Trophoblast cell (in vitro differentiated cells and primary cell): ENCODE results near the gene E2F3.

Experiments
- DNase-seq, 2 donors: peaks; one replicate each; pipeline ENCODE4 v3.0.0-alpha.2; 2016
- H2AFZ ChIP-seq: 2 replicates; pipeline ENCODE4 v1.6.1; 2013; ENCODE audit warnings: low read length, moderate library complexity, mild to moderate bottlenecking; ENCODE audit not compliant: insufficient read depth, poor library complexity
- H2AK5ac ChIP-seq: 2 replicates; pipeline ENCODE4 v1.6.1; 2013; ENCODE audit warnings: mild to moderate bottlenecking, low read length
- H2BK120ac ChIP-seq: 2 replicates; pipeline ENCODE4 v1.6.1; 2013; ENCODE audit warnings: low read length, mild to moderate bottlenecking, moderate library complexity; ENCODE audit not compliant: insufficient read depth, poor library complexity
- H2BK12ac ChIP-seq: 2 replicates; pipeline ENCODE4 v1.6.1; 2013; ENCODE audit warnings: mild to moderate bottlenecking, low read length, moderate library complexity
- H2BK5ac ChIP-seq: 2 replicates; pipeline ENCODE4 v1.6.1; 2013; ENCODE audit warnings: low read length, low read depth, moderate library complexity, mild to moderate bottlenecking; ENCODE audit not compliant: poor library complexity
- H3K14ac ChIP-seq: 2 replicates; pipeline ENCODE4 v1.6.1; 2013; ENCODE audit warnings: mild to moderate bottlenecking, low read length
- H3K18ac ChIP-seq: 2 replicates; pipeline ENCODE4 v1.6.1; 2013; ENCODE audit warnings: mild to moderate bottlenecking, low read length
- H3K23ac ChIP-seq: 2 replicates; pipeline ENCODE4 v1.6.1; 2013; ENCODE audit warnings: low read length
- H3K27ac ChIP-seq: 2 replicates; pipeline ENCODE4 v1.5.1; 2013; ENCODE audit warnings: low read depth, mild to moderate bottlenecking, inconsistent platforms, low read length, moderate library complexity
- H3K27me3 ChIP-seq: 2 replicates; pipeline ENCODE4 v1.6.1; 2013; ENCODE audit warnings: inconsistent platforms, mild to moderate bottlenecking, low read length, moderate library complexity; ENCODE audit not compliant: insufficient read depth
- H3K36me3 ChIP-seq, 2 experiments: 1 replicate in 1 of 2; 2 replicates in 1 of 2; pipeline ENCODE4 v1.6.1; 2013; ENCODE audit warnings: low read length in 2 of 2, mild to moderate bottlenecking in 2 of 2, moderate library complexity in 1 of 2; ENCODE audit not compliant: insufficient read depth in 2 of 2, control insufficient read depth in 1 of 2
- H3K4ac ChIP-seq: 2 replicates; pipeline ENCODE4 v1.6.1; 2013; ENCODE audit warnings: low read depth, mild to moderate bottlenecking, low read length, moderate library complexity
- H3K4me1 ChIP-seq, 2 experiments: 1 replicate in 1 of 2; 2 replicates in 1 of 2; pipeline ENCODE4 v1.6.1; 2013; ENCODE audit warnings: low read length in 2 of 2, mild to moderate bottlenecking in 2 of 2, moderate library complexity in 1 of 2; ENCODE audit not compliant: insufficient read depth in 2 of 2, control insufficient read depth in 1 of 2
- H3K4me2 ChIP-seq: 2 replicates; pipeline ENCODE4 v1.6.1; 2013; ENCODE audit warnings: inconsistent platforms, mild to moderate bottlenecking, low read length, moderate library complexity
- H3K4me3 ChIP-seq: 2 replicates; pipeline ENCODE4 v1.5.1; 2013; ENCODE audit warnings: mild to moderate bottlenecking, low read depth, low read length, inconsistent platforms
- H3K79me1 ChIP-seq: one replicate; pipeline ENCODE4 v1.6.1; 2013; ENCODE audit warnings: low read length
- H3K79me2 ChIP-seq: 2 replicates; pipeline ENCODE4 v1.6.1; 2013; ENCODE audit warnings: low read length, mild to moderate bottlenecking; ENCODE audit not compliant: control insufficient read depth, insufficient read depth, poor library complexity
- H3K9ac ChIP-seq: 2 replicates; pipeline ENCODE4 v1.6.1; 2013; ENCODE audit warnings: mild to moderate bottlenecking, low read length
- H3K9me3 ChIP-seq: 2 replicates; pipeline ENCODE4 v1.6.1; 2013; ENCODE audit warnings: low read depth, mild to moderate bottlenecking, control low read depth, inconsistent platforms, low read length; ENCODE audit not compliant: insufficient read depth
- H4K12ac ChIP-seq: 2 replicates; pipeline ENCODE4 v1.6.1; 2013; ENCODE audit warnings: low read depth, mild to moderate bottlenecking, low read length, moderate library complexity
- H4K8ac ChIP-seq: 2 replicates; pipeline ENCODE4 v1.6.1; 2013; ENCODE audit warnings: low read depth, mild to moderate bottlenecking, low read length, moderate library complexity
- H4K91ac ChIP-seq: one replicate; pipeline ENCODE4 v1.6.1; 2013; ENCODE audit warnings: low read depth, mild to moderate bottlenecking, low read length, moderate library complexity
- WGBS: extraction: QIAGEN DNeasy Blood & Tissue Kit; methylation state at CpG from one replicate; pipeline ENCODE4 v1.1.7; 2013; ENCODE audit warnings: missing lambda C conversion rate; ENCODE audit not compliant: insufficient read length, insufficient coverage; ENCODE audit errors: extremely low coverage; 5-methylcytosine and 5-hydroxymethylcytosine counted together

Gene E2F3

DNA sequence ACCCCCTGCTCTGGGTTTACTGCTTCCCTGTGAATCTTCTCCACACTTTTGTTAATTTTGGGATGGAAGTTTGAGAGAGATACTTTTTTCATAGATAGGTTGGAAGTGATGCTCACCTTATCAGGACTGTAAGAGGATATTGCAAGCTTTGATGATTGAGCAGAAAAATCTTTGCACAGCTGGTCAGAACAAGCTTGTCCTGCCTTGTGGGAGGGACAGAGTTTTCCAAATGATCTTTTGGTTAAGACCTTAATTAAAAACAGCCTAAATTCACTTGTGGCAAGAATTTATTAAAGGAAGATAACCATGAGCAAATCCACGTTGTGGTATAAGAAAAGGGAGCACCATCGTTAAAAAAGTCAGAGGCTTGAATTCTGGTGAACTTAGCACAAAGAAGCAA, 32.2 kb downstream of the E2F3 start:
- Histone ChIP-seq H3K4me1 (peaks cover 0 to 2% of the 10 kb centered on the region in 2 experiments), H3K4ac (no peak overlapping the region), H3K79me1 (no peaks in the 10 kb centered on the region), H3K18ac (no peak overlapping the region), H3K27me3 (no peaks in the 10 kb centered on the region), H2AFZ (no peak overlapping the region), H3K4me3 (no peak overlapping the region), H3K9ac (no peak overlapping the region), H3K14ac (no peak overlapping the region), H2BK120ac (no peak overlapping the region), H3K79me2 (peaks cover 6% of the 10 kb centered on the region), H3K9me3 (peaks cover 1% of the 10 kb centered on the region), H2AK5ac (no peak overlapping the region), H4K12ac (no peak overlapping the region), H2BK5ac (no peak overlapping the region), H4K91ac (no peak overlapping the region), H4K8ac (no peak overlapping the region), H2BK12ac (no peak overlapping the region), H3K23ac (no peak overlapping the region), H3K4me2 (no peak overlapping the region), H3K27ac (no peak overlapping the region), H3K36me3 (peaks cover 5 to 13% of the 10 kb centered on the region in 2 experiments)
- no CpG with 5 or more reads among the region's 2 CpGs for WGBS
- no peak for DNase-seq

DNA sequence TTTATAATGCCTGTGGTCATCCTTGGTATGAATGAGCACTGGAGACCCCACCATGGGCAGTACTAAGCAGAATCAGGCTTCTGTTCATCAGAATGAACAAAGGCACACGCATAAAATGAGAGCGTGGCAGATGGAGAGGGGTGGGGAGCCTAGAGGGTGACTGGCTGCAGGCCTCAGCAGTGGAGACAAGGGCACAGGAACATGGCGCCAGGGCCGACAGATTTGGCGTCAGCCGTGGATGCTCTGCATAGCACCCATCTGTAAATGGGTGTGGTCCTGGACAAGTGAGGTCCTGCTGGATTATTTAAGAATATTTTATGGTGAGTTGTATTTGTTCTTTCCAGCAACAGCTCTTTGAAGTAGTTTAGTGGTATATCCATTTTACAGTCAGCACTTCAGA, 33.1 kb downstream of the E2F3 start:
- H3K9ac ChIP-seq = no peak overlapping the region

DNA sequence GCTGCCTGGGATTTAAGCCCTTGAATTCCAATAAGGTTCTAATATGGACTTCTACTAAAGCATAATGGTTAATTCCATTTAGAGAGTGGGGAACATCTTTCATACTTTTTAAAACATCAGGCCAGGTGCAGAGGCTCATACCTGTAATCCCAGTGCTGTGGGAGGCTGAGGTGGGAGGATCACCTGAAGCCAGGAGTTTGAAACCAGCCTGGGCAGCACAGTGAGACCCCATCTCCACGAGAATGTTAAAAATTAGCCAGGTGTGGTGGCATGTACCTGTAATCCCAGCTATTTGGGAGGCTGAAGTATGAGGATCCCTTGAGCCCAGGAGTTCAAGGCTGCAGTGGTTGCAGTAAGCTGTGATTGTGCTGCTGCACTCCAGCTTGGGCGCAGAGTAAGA, 35.0 kb downstream of the E2F3 start:
- H3K79me2 ChIP-seq = peaks cover 6% of the 10 kb centered on the region

More for the DNA sequence above, 33.1 kb downstream of the E2F3 start:
- no peak overlapping the region for H3K14ac ChIP-seq
- H4K12ac ChIP-seq = no peak overlapping the region
- H3K4me2 ChIP-seq = no peak overlapping the region
- H2AFZ ChIP-seq = no peak overlapping the region
- no peak overlapping the region for H4K8ac ChIP-seq
- H2AK5ac ChIP-seq = no peak overlapping the region
- H2BK5ac ChIP-seq = no peak overlapping the region
- H3K23ac ChIP-seq = no peak overlapping the region
- H2BK12ac ChIP-seq = no peak overlapping the region
- H3K4ac ChIP-seq = no peak overlapping the region
- H3K9me3 ChIP-seq = peaks cover 1% of the 10 kb centered on the region
- H2BK120ac ChIP-seq = no peak overlapping the region
- peaks cover 5 to 13% of the 10 kb centered on the region in 2 experiments for H3K36me3 ChIP-seq
- H3K79me1 ChIP-seq = no peaks in the 10 kb centered on the region
- WGBS = no CpG with 5 or more reads among the region's 6 CpGs
- H3K27ac ChIP-seq = no peak overlapping the region
- H4K91ac ChIP-seq = no peak overlapping the region
- no peak overlapping the region for H3K18ac ChIP-seq
- H3K4me1 ChIP-seq = peaks cover 0 to 2% of the 10 kb centered on the region in 2 experiments
- DNase-seq = no peak
- no peaks in the 10 kb centered on the region for H3K27me3 ChIP-seq
- H3K79me2 ChIP-seq = peaks cover 6% of the 10 kb centered on the region
- no peak overlapping the region for H3K4me3 ChIP-seq

DNA sequence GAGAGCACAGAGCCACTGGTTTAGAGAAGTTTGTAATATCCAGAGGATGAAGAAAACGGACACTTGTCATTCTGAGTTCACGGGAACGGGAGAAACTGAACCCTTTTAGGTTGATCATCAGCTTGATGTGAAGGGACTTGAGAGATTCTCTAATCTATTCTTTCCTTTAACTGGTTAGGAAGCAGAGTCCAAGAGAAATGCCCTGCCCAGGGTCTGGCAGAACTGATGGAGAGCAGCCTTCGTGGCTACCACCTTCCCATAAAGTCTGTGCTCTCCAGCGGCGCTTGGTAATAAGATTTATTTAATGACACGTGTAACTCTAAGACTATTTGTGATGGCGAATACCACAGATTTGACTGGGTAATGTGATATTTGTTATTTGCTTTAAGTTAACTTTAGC, 36.0 kb downstream of the E2F3 start:
- H3K4me3 ChIP-seq = no peak overlapping the region
- no peaks in the 10 kb centered on the region for H3K27me3 ChIP-seq
- no peaks in the 10 kb centered on the region for H3K79me1 ChIP-seq
- no peak overlapping the region for H3K14ac ChIP-seq
- no peak overlapping the region for H2AK5ac ChIP-seq
- DNase-seq = no peak
- H3K18ac ChIP-seq = no peak overlapping the region
- no peak overlapping the region for H4K8ac ChIP-seq
- no peak overlapping the region for H4K91ac ChIP-seq
- H2BK12ac ChIP-seq = no peak overlapping the region
- H4K12ac ChIP-seq = no peak overlapping the region
- H3K4ac ChIP-seq = no peak overlapping the region
- H2BK120ac ChIP-seq = no peak overlapping the region
- no peak overlapping the region for H3K23ac ChIP-seq
- H3K9me3 ChIP-seq = no peaks in the 10 kb centered on the region
- no peak overlapping the region for H2BK5ac ChIP-seq
- peaks cover 0 to 2% of the 10 kb centered on the region in 2 experiments for H3K4me1 ChIP-seq
- peaks cover 0 to 6% of the 10 kb centered on the region in 2 experiments for H3K36me3 ChIP-seq
- no peak overlapping the region for H3K27ac ChIP-seq
- WGBS = no CpG with 5 or more reads among the region's 8 CpGs
- no peak overlapping the region for H2AFZ ChIP-seq
- H3K4me2 ChIP-seq = no peak overlapping the region
- H3K79me2 ChIP-seq = peaks cover 3% of the 10 kb centered on the region
- no peak overlapping the region for H3K9ac ChIP-seq

More for the DNA sequence above, 35.0 kb downstream of the E2F3 start:
- H2BK120ac ChIP-seq = no peak overlapping the region
- H3K27ac ChIP-seq = no peak overlapping the region
- H3K18ac ChIP-seq = no peak overlapping the region
- no peak overlapping the region for H4K91ac ChIP-seq
- WGBS = no CpG with 5 or more reads among the region's 2 CpGs
- no peak for DNase-seq
- H3K14ac ChIP-seq = no peak overlapping the region
- no peak overlapping the region for H4K12ac ChIP-seq
- no peak overlapping the region for H3K4me2 ChIP-seq
- H2BK5ac ChIP-seq = no peak overlapping the region
- no peak overlapping the region for H2AFZ ChIP-seq
- H3K23ac ChIP-seq = no peak overlapping the region
- no peak overlapping the region for H3K9ac ChIP-seq
- peaks cover 2 to 8% of the 10 kb centered on the region in 2 experiments for H3K36me3 ChIP-seq
- peaks cover 0 to 2% of the 10 kb centered on the region in 2 experiments for H3K4me1 ChIP-seq
- no peaks in the 10 kb centered on the region for H3K79me1 ChIP-seq
- no peak overlapping the region for H2AK5ac ChIP-seq
- no peaks in the 10 kb centered on the region for H3K9me3 ChIP-seq
- no peak overlapping the region for H3K4ac ChIP-seq
- H3K4me3 ChIP-seq = no peak overlapping the region
- no peak overlapping the region for H2BK12ac ChIP-seq
- H3K27me3 ChIP-seq = no peaks in the 10 kb centered on the region
- H4K8ac ChIP-seq = no peak overlapping the region
